Measurements from ENCODE around the gene FABP3.

The FABP3 gene

GRCh38 chr1:31371121-31371959 is 1.5 kb downstream of the FABP3 start:
- DNase-seq (ENCODE audit: low read depth) = no peak

GRCh38 chr1:31370565-31370964 is 2.3 kb downstream of the FABP3 start:
- DNase-seq (ENCODE audit: low read depth) = no peak

- no peak for DNase-seq (ENCODE audit: low read depth)
Observed at GRCh38 chr1:31370021-31370420, 2.9 kb downstream of the FABP3 start.

- no peak for DNase-seq (ENCODE audit: low read depth)
Observed at GRCh38 chr1:31368611-31369107, 4.2 kb downstream of the FABP3 start.

- no peak for DNase-seq (ENCODE audit: low read depth)
Observed at GRCh38 chr1:31366796-31367195, 6.1 kb downstream of the FABP3 start.

- DNase-seq (ENCODE audit: low read depth) = no peak
Observed at GRCh38 chr1:31364561-31365250, 8.2 kb downstream of the FABP3 start.

GRCh38 chr1:31362032-31362431 is 10.8 kb downstream of the FABP3 start:
- DNase-seq (ENCODE audit: low read depth) = no peak

GRCh38 chr1:31361607-31362006 is 11.3 kb downstream of the FABP3 start:
- no peak for DNase-seq (ENCODE audit: low read depth)

GRCh38 chr1:31356427-31356826 is 16.4 kb downstream of the FABP3 start:
- no peak for DNase-seq (ENCODE audit: low read depth)

GRCh38 chr1:31354283-31354682 is 18.6 kb downstream of the FABP3 start:
- no peak for DNase-seq (ENCODE audit: low read depth)

GRCh38 chr1:31348449-31348848 is 24.4 kb downstream of the FABP3 start:
- DNase-seq (ENCODE audit: low read depth) = no peak

- DNase-seq (ENCODE audit: low read depth) = no peak
Observed at GRCh38 chr1:31346785-31347184, 26.1 kb downstream of the FABP3 start.

- no peak for DNase-seq (ENCODE audit: low read depth)
Observed at GRCh38 chr1:31345635-31346034, 27.2 kb downstream of the FABP3 start.

- DNase-seq (ENCODE audit: low read depth) = no peak
Observed at GRCh38 chr1:31344503-31344902, 28.4 kb downstream of the FABP3 start.

- DNase-seq (ENCODE audit: low read depth) = no peak
Observed at GRCh38 chr1:31336687-31337467, 36.0 kb downstream of the FABP3 start.

GRCh38 chr1:31335007-31335406 is 37.9 kb downstream of the FABP3 start:
- no peak for DNase-seq (ENCODE audit: low read depth)

GRCh38 chr1:31327381-31327780 is 45.5 kb downstream of the FABP3 start:
- DNase-seq (ENCODE audit: low read depth) = no peak

GRCh38 chr1:31326461-31326860 is 46.4 kb downstream of the FABP3 start:
- no peak for DNase-seq (ENCODE audit: low read depth)

- no peak for DNase-seq (ENCODE audit: low read depth)
Observed at GRCh38 chr1:31324992-31325391, 47.9 kb downstream of the FABP3 start.

- DNase-seq (ENCODE audit: low read depth) = no peak
Observed at GRCh38 chr1:31324093-31324492, 48.8 kb downstream of the FABP3 start.

GRCh38 chr1:31318146-31318545 is 54.7 kb downstream of the FABP3 start:
- DNase-seq (ENCODE audit: low read depth) = no peak

- no peak for DNase-seq (ENCODE audit: low read depth)
Observed at GRCh38 chr1:31315902-31316301, 57.0 kb downstream of the FABP3 start.
